Measurements from ENCODE around the gene B3GAT3. TPM values are rescaled to one million over a fixed set of nuclear protein-coding genes. Genes with fewer than 3 reads are reported as not detected.

The B3GAT3 gene
- total RNA-seq, 4 donors from 2014 or later, result 29.9 to 54.1 (median 40.6) TPM

- 96% methylated on average over 5 of the region's 6 CpGs for WGBS
- H3K27me3 ChIP-seq, result no peaks in the 10 kb centered on the region
- TF ChIP-seq EP300 (IDR thresholded peaks at IDR 0.05) (no peak), CTCF (IDR thresholded peaks at IDR 0.05) (no peak), POLR2AphosphoS5 (IDR thresholded peaks at IDR 0.05) (no peak), POLR2A (IDR thresholded peaks at IDR 0.05) (no peak)
- H3K4me3 ChIP-seq, result no peak overlapping the region
- H3K27ac ChIP-seq, result no peak overlapping the region
- peaks cover 38% of the 10 kb centered on the region for H3K36me3 ChIP-seq
- peaks cover 39% of the 10 kb centered on the region for H3K4me1 ChIP-seq
- no peaks in the 10 kb centered on the region for H3K9me3 ChIP-seq
- no peak for DNase-seq (ENCODE audit: low spot score in 2 of 2)
Measured at GRCh38 chr11:62610403-62610802, 11.4 kb downstream of the B3GAT3 start.

GRCh38 chr11:62608776-62609175, 13.0 kb downstream of the B3GAT3 start:
- H3K4me3 ChIP-seq, result no peak overlapping the region
- peaks cover 30% of the 10 kb centered on the region for H3K4me1 ChIP-seq
- H3K9me3 ChIP-seq, result no peaks in the 10 kb centered on the region
- no peak for DNase-seq (ENCODE audit: low spot score in 2 of 2)
- H3K27me3 ChIP-seq, result no peaks in the 10 kb centered on the region
- H3K27ac ChIP-seq, result no peak overlapping the region
- TF ChIP-seq CTCF (IDR thresholded peaks at IDR 0.05) (no peak), POLR2A (IDR thresholded peaks at IDR 0.05) (no peak), EP300 (IDR thresholded peaks at IDR 0.05) (no peak), POLR2AphosphoS5 (IDR thresholded peaks at IDR 0.05) (no peak)
- WGBS, result 97% methylated on average over 12 of the region's 12 CpGs
- H3K36me3 ChIP-seq, result peaks cover 38% of the 10 kb centered on the region

DNA sequence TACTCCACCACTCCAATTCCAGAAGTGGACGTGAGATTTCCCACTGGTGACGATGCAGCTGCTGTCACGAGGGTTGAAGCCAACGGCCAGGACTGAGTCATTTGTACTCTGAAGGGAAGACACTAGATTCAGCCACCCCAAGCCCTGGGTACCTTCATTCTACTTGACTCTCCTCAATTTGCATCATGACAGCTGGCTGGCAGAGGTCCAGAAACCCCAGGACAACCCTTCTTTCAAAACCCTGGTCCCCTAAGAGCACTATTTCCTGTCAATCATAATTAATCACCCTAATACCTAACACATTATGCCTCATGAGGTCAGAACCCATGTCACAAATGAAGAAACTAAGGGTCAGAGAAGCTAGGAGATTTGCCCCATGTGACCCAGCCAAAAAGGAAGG, 14.1 kb downstream of the B3GAT3 start:
- H3K9me3 ChIP-seq, result no peaks in the 10 kb centered on the region
- H3K27ac ChIP-seq, result no peak overlapping the region
- peaks cover 38% of the 10 kb centered on the region for H3K36me3 ChIP-seq
- WGBS, result 79% methylated on average over 4 of the region's 4 CpGs
- DNase-seq (ENCODE audit: low spot score in 2 of 2), result no peak
- TF ChIP-seq CTCF (IDR thresholded peaks at IDR 0.05), result no peak
- TF ChIP-seq EP300 (IDR thresholded peaks at IDR 0.05), result no peak
- no peak for TF ChIP-seq POLR2A (IDR thresholded peaks at IDR 0.05)
- no peaks in the 10 kb centered on the region for H3K27me3 ChIP-seq
- peaks cover 31% of the 10 kb centered on the region for H3K4me1 ChIP-seq
- no peak overlapping the region for H3K4me3 ChIP-seq

DNA sequence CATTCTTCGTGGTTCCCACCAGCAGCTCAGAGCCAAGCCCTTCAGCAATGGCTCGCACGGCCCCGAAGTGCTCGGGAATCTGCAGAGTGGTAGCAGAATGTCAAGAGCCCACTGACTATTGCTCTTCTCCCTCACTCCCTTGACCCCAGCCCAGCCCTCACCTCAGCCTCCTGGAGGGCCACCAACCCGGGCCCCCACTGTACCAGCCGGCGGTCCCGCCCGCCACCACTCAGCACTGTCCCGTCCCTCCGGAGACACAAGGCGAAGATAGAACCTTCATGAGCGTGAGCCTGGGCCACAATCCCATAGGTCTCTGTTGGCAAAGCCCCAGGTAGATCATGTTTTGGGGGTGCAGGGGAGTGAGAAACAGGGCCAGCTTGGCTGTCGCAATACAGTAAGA, 15.9 kb downstream of the B3GAT3 start:
- no peak overlapping the region for H3K27ac ChIP-seq
- H3K36me3 ChIP-seq, result peaks cover 38% of the 10 kb centered on the region
- H3K4me3 ChIP-seq, result no peak overlapping the region
- H3K9me3 ChIP-seq, result no peaks in the 10 kb centered on the region
- H3K27me3 ChIP-seq, result no peaks in the 10 kb centered on the region
- H3K4me1 ChIP-seq, result peaks cover 26% of the 10 kb centered on the region
- WGBS, result 96% methylated on average over 9 of the region's 15 CpGs
- no peak for DNase-seq (ENCODE audit: low spot score in 2 of 2)
- no peak for TF ChIP-seq EP300 (IDR thresholded peaks at IDR 0.05)
- no peak for TF ChIP-seq POLR2AphosphoS5 (IDR thresholded peaks at IDR 0.05)
- no peak for TF ChIP-seq CTCF (IDR thresholded peaks at IDR 0.05)

GRCh38 chr11:62605467-62605866, 16.3 kb downstream of the B3GAT3 start:
- no peaks in the 10 kb centered on the region for H3K9me3 ChIP-seq
- no peak overlapping the region for H3K4me3 ChIP-seq
- H3K36me3 ChIP-seq, result peaks cover 35% of the 10 kb centered on the region
- H3K4me1 ChIP-seq, result peaks cover 27% of the 10 kb centered on the region
- no peak overlapping the region for H3K27ac ChIP-seq
- DNase-seq (ENCODE audit: low spot score in 2 of 2), result no peak
- WGBS, result 82% methylated on average over 5 of the region's 6 CpGs
- TF ChIP-seq POLR2A (IDR thresholded peaks at IDR 0.05) (no peak), EP300 (IDR thresholded peaks at IDR 0.05) (no peak), POLR2AphosphoS5 (IDR thresholded peaks at IDR 0.05) (no peak), CTCF (IDR thresholded peaks at IDR 0.05) (no peak)
- no peaks in the 10 kb centered on the region for H3K27me3 ChIP-seq

Data from suprapubic skin (tissue), 4 donors.